GM10847 (cell line): Measurements from ENCODE around the gene SOX6.

Source experiments
- POLR2A ChIP-seq: IDR thresholded peaks from 2 replicates; pipeline ENCODE4 v1.6.1; 2011; ENCODE audit not compliant: insufficient read length; ENCODE audit errors: extremely low read depth

Gene SOX6

DNA sequence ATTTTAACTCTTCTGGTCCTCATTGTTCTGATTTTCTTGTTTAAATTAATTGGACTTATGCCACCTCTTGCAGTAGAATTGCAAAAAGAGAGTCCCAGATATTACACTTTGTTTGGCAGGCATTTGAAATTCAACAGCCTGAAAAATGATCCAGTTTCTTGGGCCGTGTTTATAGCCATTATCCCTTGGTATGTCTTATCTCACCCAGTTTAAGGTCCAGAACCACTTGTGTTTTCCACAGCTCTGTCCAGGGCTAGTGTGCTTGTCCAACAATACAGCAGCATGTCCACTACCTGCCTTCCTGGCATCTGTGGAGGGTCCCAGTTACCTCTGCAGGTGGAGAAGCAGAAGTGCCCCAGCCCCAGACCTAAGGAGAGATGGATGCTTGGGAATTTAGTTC lies 397.4 kb downstream of the SOX6 start:
- no peak for TF ChIP-seq POLR2A

DNA sequence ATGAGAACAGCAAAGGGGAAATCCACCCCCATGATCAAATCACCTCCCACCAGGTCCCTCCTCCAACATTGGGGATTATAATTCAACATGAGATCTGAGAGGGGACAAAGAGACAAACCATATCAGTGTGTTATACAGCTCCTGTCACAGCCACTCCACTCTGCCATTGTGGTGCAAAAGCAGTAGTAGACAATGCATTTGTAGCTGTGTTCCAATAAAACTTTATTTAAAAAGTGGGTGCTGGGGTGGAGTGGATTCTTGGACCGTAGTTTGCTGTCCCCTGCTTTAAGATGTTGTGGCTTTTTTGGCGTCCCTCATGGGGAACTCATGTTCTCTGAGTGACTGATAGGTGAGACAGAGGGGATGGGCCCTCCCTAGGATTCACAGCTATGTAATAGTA lies 399.1 kb downstream of the SOX6 start:
- no peak for TF ChIP-seq POLR2A

DNA sequence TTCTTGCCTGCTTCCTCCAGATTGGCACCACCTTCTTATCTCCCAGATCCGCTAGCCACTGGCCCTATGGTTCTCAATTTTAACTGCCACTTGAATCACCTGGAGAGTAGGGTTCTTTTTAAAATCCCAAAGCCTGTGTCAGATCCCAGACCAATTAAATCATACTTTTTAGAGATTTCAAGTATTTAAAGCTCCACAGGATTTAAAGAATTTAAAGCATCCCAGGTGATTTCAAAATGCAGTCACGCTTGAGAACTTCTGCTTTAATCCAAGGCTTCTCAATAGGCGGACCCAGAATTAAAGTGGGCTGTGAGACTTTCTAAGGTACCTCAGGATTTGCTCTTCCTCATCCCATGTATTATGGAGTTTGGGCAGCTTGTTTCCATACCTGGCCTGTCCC lies 400.0 kb downstream of the SOX6 start:
- no peak for TF ChIP-seq POLR2A

DNA sequence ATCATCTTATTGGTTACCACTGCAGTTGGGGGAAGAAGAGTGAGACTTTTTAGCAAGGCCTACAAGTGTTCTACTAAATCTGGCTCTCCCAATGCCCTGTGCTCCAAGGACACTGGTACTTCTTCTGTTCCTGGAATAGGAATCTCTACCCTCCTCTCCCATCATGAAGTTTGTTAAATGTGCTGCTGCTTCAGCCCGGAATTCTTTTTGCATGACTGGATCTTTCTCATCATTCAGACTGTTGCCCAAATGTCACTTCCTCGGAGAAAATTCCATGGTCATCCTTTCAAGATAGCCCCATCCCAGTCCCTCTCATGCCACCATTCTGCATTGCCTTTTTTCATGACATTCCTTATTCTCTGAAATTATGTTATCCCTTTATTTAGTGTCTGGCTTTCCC lies 400.8 kb downstream of the SOX6 start:
- no peak for TF ChIP-seq POLR2A

GRCh38 chr11:15947681-15948648 lies 408.4 kb downstream of the SOX6 start:
- TF ChIP-seq POLR2A = no peak

DNA sequence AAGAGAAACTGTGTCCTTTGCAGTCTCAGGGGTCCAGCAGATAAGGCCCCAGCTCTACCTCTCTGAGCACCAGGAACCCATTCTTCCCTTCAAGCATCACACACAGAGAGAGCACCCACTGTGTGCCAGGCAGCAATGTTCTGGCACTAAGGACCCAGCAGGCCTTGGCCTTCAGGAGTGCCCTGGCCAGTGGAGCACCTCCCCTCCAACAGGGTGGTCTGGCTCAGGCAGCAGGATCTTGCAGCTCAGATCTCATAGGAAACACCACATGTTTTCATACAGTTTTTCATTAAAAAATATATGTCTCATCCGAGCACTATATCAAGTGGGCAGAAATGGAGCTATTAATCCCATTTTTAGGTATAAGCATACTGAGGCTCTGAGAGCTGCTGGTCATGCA lies 410.6 kb downstream of the SOX6 start:
- no peak for TF ChIP-seq POLR2A

- TF ChIP-seq POLR2A = no peak
Measured at GRCh38 chr11:15944460-15944859, 411.9 kb downstream of the SOX6 start.

GRCh38 chr11:15943418-15944197 lies 412.7 kb downstream of the SOX6 start:
- TF ChIP-seq POLR2A = no peak

GRCh38 chr11:15942936-15943335 lies 413.4 kb downstream of the SOX6 start:
- TF ChIP-seq POLR2A = no peak

DNA sequence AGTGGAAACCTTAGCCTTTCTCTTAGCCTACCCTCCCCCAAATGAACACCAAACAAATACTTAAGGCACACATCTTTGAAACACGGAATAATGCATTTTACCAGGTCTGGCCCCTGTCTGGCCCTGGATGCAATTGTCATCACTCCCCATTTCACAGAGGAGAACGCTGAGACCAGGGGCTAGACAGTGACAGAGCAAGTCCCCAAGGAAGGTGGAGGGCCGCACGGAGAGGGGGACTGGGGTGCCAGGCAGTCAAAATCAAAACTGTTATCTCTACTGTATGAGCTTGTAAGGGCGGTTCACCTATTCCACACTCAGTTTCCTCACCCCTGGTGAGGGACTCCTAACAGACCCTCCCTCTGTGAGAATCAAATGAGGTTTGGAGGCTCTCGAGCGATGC lies 414.2 kb downstream of the SOX6 start:
- no peak for TF ChIP-seq POLR2A

DNA sequence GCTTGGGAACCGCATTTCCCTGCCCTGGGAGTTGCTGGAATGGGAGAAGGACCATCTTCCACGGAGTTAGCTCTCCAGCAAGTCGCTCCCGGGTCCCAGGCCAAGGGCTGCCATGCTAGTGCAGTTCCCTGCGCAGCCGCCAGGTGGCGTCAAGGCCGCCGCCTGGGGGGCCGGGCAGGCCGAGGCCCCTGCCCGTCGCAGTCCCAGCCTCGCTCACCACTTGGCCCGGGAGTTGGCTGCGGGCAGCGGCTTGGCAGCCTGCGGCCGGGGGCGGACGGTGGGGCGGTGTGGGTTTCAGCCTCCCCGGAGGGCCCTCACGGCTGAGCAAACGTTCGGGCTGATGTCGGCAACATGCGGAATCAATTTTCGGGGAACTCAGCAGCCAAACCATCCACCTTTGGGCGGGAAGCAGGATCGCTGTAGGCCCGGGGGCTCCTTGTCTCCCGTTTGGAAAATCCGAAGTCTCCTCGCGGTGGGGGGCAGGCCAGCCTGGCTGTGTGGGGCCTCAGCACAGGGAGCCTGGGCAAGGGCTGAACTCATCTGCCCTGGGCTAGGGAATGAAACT lies 415.1 kb downstream of the SOX6 start:
- TF ChIP-seq POLR2A = no peak

DNA sequence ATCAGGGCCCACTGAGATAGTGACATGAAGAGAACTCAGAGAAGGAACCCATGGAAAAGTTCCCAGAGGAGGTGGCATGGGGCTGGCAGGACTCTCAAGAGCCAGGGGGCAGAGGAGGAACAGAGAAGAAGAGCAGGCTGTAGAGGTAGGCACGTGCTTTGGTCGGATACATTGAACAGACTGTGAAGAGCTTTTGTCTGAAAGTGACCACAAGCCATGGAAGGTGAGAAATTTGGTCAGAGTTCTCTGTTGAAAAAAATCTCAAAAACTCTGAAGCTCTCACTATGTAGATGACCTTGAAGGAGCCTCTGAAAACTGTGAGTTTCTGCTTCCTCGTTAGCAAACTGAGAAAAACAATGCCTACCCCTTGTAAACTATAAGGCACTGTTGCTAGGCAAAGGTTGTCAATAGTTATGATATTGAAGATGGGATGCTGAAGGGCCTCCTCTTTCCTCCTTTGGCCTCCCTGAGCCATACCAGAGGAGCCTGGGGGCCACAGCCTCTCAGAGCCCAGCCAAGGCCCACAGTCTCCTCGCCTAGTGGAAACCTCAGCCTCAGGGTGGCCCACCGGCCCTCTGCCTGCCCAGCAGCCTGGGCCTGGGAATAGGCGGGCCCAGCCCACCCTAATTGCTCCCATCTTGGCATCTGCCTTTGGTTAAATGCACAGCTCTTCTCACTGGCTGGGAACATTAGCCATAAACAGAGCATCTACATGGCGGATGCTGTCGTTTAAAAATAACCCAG lies 415.7 kb downstream of the SOX6 start:
- no peak for TF ChIP-seq POLR2A

GRCh38 chr11:15938983-15939382 lies 417.4 kb downstream of the SOX6 start:
- TF ChIP-seq POLR2A = no peak

DNA sequence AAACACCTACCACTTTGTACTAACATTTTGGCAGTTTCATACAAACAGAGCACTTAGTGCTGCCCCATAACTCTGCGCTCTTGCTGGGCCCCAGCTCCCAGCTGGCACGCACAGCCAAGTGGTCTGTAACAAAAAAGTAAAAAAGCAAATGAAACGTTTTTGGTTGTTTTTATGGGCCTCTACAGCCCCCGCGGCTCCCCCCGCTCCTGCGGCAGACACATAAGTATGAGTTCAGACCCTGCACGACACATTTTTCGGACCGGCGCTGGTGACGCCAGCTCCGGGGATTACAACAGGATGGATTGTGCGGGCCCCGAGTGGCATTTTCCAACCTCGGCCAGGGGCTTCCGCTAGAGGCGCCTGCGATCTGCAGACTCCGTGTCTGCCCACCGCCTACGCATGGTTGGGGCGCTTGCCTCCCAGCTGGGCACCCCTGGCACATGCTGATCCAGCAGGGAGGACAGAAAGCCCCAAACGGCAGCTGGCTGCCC lies 418.2 kb downstream of the SOX6 start:
- TF ChIP-seq POLR2A = no peak

DNA sequence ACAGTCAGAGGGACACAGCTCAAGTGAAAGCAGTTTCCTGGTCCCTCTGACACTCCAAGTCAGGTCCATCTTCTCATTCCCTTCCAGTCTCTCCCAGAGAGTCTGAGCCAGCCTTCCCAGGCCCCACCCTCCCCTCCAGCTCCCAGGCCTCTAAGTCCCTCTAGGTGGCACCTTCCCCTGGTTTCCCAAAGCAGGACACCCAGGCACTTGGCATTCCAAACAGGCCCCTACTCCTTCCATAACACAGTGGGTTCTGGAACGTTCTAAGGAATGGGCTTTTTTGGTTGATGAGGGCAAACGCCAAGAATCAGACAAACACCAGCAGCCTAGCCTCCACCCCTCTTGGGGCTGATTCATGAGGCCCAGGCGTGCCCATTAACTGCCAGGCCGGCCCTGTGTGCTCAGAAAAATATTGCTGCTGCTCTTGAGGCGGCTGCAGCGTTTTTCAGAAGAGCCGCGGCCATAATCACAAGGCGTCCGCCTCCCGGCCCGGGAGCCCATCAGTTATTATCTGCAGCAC lies 418.7 kb downstream of the SOX6 start:
- TF ChIP-seq POLR2A = no peak

- no peak for TF ChIP-seq POLR2A
Measured at GRCh38 chr11:15936011-15936410, 420.3 kb downstream of the SOX6 start.
